ENCODE data around the gene FAM177A1. TPM values are rescaled to one million over a fixed set of nuclear protein-coding genes. Genes with fewer than 3 reads are reported as not detected.

The FAM177A1 gene
- polyA plus RNA-seq, 6 donors from 2014 or later: 31.8 to 51.2 (median 35.3) TPM

DNA sequence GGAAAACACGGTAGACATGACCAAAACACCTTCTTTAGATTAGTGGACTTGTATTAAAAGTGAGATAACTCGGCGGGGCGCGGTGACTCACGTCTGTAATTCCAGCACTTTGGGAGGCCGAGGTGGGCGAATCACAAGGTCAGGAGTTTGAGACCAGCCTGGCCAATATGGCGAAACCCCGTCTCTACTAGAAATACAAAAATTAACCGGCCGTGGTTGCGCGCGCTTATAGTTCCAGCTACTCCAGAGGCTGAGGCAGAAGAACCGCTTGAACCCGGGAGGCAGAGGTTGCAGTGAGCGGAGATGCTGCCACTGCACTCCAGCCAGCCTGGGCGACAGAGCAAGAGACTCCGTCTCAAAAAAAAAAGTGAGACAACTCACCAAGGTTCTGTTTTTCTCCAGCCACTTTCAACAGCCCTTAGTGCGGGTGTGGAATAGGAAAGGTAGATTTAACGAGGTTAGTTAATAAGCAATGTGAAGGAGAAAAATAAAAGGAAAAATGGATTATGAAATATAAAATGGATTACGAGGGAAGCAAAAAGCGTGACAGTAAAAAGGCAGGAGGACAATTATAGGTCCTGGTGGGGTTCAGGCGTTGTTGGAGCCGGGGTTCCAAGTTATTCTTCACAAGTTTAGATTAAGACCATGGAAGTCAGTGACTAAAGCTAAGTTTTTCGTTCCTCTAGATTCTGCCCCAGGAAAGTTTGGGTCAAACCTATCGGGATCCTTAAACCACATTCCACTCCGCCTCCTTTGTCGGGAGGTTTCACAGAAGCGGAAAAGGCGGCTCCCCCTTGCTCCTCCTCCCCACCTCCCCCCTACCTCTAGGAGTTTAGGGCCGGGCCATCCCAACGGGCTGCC lies 75.2 kb downstream of the FAM177A1 start:
- ATAC-seq (ENCODE audit: low read depth in 2 of 2): no peak
- Mint-ChIP-seq H3K27me3 (no peaks in the 10 kb centered on the region), H3K36me3 (peaks cover 0 to 5% of the 10 kb centered on the region in 2 donors), H3K9me3 (no peaks in the 10 kb centered on the region), H3K4me3 (peak overlapping the region; percentile 96 to 100 (median 99)), H3K4me1 (peaks cover 34 to 71% (median 69%) of the 10 kb centered on the region in 3 donors), H3K27ac (peak overlapping the region; percentile 100)
- no peak for DNase-seq

DNA sequence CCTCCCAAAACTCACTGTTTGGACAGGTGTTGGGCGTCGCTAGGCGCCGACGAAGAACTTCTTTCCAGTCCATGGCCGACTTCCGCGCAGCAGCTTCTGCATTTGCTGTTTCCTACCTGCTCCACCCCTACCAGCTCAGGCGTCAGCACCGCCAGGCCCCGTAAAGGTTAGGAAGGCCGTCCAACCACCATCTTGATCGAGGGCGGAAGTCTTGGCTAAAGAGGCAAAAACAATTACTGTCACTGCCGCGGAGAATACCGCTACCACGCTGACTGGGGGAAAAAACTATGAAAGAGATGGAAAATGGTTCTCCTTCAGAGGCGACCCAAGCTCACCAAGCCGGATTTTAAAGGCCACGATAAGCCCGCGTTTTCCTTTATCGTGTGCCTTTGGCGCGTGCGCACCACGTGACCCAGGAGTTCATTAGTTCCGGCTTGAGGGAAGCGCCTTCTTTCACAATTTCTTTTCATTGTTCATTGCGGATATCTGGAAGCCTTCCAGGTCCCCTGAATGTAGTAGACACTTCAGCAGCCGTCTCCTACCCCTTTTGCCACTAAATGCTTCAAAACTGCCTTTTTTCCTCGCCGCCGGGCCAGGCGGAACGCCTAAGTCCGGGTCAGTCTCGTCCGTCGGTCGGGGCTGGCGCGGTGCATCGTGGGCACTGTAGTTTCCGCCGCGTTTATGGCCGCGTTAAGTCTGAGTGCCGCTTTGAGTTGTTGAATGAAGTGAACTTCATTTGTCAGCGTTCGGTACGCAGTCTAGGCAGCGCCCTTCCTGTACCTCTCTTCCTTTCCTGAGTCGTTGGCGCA lies 76.0 kb downstream of the FAM177A1 start, which contains the start of the genes PPP2R3C and PRORP:
PPP2R3C (minus strand) TSS at position 104 of the 809 bp plus-strand sequence; CDS start at position 73, 31 bp downstream.
PRORP (plus strand) TSS at position 666 of the 809 bp plus-strand sequence. CDS start 694 bp downstream, outside the sequence.
- peak within 1 kb of the TSS; percentile 100 for H3K27ac Mint-ChIP-seq
- DNase-seq: peak; percentile 93
- peak; percentile 85 for ATAC-seq (ENCODE audit: low read depth in 2 of 2)
- H3K4me3 Mint-ChIP-seq: peak within 1 kb of the TSS; percentile 96 to 100 (median 99)
- H3K9me3 Mint-ChIP-seq: no peaks in the 10 kb centered on the region
- H3K36me3 Mint-ChIP-seq: peaks cover 0 to 2% of the 10 kb centered on the region in 2 donors
- H3K4me1 Mint-ChIP-seq: peaks cover 31 to 71% (median 66%) of the 10 kb centered on the region in 3 donors
- no peaks in the 10 kb centered on the region for H3K27me3 Mint-ChIP-seq

DNA sequence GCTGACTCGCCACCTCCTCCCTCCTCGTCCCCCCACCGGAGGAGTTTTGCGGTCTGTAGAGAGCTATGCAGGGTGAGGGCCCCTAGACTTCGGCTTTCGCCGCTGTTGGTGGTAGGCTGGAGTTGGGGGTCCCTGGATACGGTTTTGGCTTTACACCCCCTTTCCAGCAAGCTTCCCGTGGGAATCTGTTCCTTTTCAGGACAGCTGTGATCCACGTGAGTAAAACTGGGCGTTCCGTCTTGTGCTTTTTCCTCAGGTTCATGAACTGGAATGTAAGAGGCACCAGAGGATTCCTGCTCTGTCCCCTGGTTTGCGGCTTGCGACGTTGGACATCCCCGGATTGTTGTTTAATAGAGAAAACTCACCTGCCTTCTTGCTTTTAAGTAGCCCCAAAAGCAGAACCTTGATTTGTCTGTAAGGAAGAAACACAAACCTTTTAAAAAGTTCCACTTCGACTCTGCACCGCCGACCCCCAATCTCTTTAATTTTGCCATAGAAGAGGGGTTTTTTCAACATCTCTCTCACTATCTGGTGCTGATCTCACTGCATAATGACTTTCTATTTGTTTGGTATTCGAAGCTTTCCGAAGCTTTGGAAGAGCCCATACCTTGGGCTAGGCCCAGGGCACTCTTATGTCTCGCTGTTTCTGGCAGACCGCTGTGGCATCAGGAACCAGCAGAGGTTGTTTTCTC lies 76.8 kb downstream of the FAM177A1 start:
- peaks cover 0 to 4% of the 10 kb centered on the region in 2 donors for H3K36me3 Mint-ChIP-seq
- peaks cover 26 to 64% (median 60%) of the 10 kb centered on the region in 3 donors for H3K4me1 Mint-ChIP-seq
- no peak for ATAC-seq (ENCODE audit: low read depth in 2 of 2)
- no peaks in the 10 kb centered on the region for H3K9me3 Mint-ChIP-seq
- H3K4me3 Mint-ChIP-seq: peak overlapping the region; percentile 96 to 100 (median 99)
- H3K27me3 Mint-ChIP-seq: no peaks in the 10 kb centered on the region
- peak overlapping the region; percentile 100 for H3K27ac Mint-ChIP-seq
- DNase-seq: no peak

DNA sequence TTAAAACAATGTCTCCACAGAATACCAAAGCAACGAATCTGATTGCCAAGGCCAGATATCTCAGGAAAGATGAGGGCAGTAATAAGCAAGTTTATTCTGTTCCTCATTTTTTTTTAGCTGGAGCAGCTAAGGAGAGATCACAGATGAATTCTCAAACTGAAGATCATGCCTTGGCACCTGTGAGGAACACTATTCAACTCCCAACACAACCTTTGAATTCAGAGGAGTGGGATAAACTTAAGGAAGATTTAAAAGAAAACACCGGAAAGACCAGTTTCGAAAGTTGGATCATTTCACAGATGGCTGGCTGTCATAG lies 77.3 kb downstream of the FAM177A1 start:
- DNase-seq (no peak), ATAC-seq (ENCODE audit: low read depth in 2 of 2) (no peak)
- Mint-ChIP-seq H3K27ac (peak overlapping the region; percentile 100), H3K4me1 (peaks cover 22 to 64% (median 58%) of the 10 kb centered on the region in 3 donors), H3K36me3 (peaks cover 0 to 4% of the 10 kb centered on the region in 2 donors), H3K9me3 (no peaks in the 10 kb centered on the region), H3K27me3 (no peaks in the 10 kb centered on the region), H3K4me3 (peak overlapping the region; percentile 96 to 100 (median 99))

DNA sequence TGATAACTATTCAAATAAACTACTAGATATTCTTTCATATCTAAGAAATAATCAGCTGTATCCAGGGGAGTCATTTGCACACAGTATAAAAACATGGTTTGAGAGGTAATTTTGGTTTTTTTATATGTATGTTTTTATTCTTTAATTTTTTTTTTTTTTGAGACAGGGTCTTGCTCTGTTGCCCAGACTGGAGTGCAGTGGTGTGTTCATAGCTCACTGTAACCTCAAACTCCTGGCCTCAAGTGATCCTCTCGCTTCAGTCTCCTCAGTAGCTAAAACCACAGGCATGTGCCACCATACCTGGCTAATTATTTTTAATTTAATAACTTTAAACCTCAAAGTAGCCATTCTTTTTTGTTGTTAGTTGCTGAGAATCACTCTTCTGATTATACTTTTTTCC lies 78.1 kb downstream of the FAM177A1 start:
- H3K9me3 Mint-ChIP-seq: no peaks in the 10 kb centered on the region
- DNase-seq (no peak), ATAC-seq (ENCODE audit: low read depth in 2 of 2) (no peak)
- peak overlapping the region in 1 of 6 donors; percentile 100 for H3K27ac Mint-ChIP-seq
- H3K4me1 Mint-ChIP-seq: peaks cover 22 to 66% (median 52%) of the 10 kb centered on the region in 3 donors
- peaks cover 0 to 4% of the 10 kb centered on the region in 2 donors for H3K36me3 Mint-ChIP-seq
- H3K27me3 Mint-ChIP-seq: no peaks in the 10 kb centered on the region
- peak overlapping the region in 4 of 8 donors; percentile 97 to 99 (median 98) for H3K4me3 Mint-ChIP-seq

Other genes starting within 250 kb of the FAM177A1 start
- 10 to 100 TPM in 5 of 6 donors, 1 to 10 TPM in 1; 6.0 to 23.8 (median 12.4) TPM for gene BAZ1A, start 170.9 kb upstream of the FAM177A1 start, polyA plus RNA-seq (ENCODE audit: low read depth in 6 of 6)
- 10 to 100 TPM; 16.8 to 41.2 (median 29.3) TPM for gene SRP54, start 63.3 kb upstream of the FAM177A1 start, polyA plus RNA-seq (ENCODE audit: low read depth in 6 of 6)
- 10 to 100 TPM; 50.6 to 78.1 (median 66.2) TPM for gene PPP2R3C, start 75.7 kb downstream of the FAM177A1 start, polyA plus RNA-seq (ENCODE audit: low read depth in 6 of 6)
- 10 to 100 TPM; 23.9 to 43.6 (median 28.8) TPM for gene PRORP, start 76.3 kb downstream of the FAM177A1 start, polyA plus RNA-seq (ENCODE audit: low read depth in 6 of 6)
- 100 to 1,000 TPM; 216 to 373 (median 267) TPM for gene PSMA6, start 246.1 kb downstream of the FAM177A1 start, polyA plus RNA-seq (ENCODE audit: low read depth in 6 of 6)